NCI-H774 (cell line): ENCODE data around the gene HBQ1.
"Not testable (repeated sequence)": the region's sequence is repeated elsewhere in the genome, so short reads cannot be mapped to it uniquely, and the experiment has no call there.

Experiments used
- DNase-seq: peaks from one replicate; lab custom pipeline; 2025; lab: John Stamatoyannopoulos, UW

HBQ1 gene

DNA sequence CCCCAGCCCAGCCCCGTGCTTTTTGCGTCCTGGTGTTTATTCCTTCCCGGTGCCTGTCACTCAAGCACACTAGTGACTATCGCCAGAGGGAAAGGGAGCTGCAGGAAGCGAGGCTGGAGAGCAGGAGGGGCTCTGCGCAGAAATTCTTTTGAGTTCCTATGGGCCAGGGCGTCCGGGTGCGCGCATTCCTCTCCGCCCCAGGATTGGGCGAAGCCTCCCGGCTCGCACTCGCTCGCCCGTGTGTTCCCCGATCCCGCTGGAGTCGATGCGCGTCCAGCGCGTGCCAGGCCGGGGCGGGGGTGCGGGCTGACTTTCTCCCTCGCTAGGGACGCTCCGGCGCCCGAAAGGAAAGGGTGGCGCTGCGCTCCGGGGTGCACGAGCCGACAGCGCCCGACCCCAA is 4.3 kb upstream of the HBQ1 start:
- DNase-seq, result not testable (repeated sequence)

DNA sequence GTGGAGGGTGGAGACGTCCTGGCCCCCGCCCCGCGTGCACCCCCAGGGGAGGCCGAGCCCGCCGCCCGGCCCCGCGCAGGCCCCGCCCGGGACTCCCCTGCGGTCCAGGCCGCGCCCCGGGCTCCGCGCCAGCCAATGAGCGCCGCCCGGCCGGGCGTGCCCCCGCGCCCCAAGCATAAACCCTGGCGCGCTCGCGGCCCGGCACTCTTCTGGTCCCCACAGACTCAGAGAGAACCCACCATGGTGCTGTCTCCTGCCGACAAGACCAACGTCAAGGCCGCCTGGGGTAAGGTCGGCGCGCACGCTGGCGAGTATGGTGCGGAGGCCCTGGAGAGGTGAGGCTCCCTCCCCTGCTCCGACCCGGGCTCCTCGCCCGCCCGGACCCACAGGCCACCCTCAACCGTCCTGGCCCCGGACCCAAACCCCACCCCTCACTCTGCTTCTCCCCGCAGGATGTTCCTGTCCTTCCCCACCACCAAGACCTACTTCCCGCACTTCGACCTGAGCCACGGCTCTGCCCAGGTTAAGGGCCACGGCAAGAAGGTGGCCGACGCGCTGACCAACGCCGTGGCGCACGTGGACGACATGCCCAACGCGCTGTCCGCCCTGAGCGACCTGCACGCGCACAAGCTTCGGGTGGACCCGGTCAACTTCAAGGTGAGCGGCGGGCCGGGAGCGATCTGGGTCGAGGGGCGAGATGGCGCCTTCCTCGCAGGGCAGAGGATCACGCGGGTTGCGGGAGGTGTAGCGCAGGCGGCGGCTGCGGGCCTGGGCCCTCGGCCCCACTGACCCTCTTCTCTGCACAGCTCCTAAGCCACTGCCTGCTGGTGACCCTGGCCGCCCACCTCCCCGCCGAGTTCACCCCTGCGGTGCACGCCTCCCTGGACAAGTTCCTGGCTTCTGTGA is 3.5 kb upstream of the HBQ1 start, which contains the start of gene HBA1:
Gene HBA1 (plus strand): TSS at position 204 of the 906 bp plus-strand sequence. CDS start 37 bp downstream, at position 241.
- not testable (repeated sequence) for DNase-seq

DNA sequence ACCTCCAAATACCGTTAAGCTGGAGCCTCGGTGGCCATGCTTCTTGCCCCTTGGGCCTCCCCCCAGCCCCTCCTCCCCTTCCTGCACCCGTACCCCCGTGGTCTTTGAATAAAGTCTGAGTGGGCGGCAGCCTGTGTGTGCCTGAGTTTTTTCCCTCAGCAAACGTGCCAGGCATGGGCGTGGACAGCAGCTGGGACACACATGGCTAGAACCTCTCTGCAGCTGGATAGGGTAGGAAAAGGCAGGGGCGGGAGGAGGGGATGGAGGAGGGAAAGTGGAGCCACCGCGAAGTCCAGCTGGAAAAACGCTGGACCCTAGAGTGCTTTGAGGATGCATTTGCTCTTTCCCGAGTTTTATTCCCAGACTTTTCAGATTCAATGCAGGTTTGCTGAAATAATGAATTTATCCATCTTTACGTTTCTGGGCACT is 2.9 kb upstream of the HBQ1 start:
- DNase-seq, result no peak

DNA sequence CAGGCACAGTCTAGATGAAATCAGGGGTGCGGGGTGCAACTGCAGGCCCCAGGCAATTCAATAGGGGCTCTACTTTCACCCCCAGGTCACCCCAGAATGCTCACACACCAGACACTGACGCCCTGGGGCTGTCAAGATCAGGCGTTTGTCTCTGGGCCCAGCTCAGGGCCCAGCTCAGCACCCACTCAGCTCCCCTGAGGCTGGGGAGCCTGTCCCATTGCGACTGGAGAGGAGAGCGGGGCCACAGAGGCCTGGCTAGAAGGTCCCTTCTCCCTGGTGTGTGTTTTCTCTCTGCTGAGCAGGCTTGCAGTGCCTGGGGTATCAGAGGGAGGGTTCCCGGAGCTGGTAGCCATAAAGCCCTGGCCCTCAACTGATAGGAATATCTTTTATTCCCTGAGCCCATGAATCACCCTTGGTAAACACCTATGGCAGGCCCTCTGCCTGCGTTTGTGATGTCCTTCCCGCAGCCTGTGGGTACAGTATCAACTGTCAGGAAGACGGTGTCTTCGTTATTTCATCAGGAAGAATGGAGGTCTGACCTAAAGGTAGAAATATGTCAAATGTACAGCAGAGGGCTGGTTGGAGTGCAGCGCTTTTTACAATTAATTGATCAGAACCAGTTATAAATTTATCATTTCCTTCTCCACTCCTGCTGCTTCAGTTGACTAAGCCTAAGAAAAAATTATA is 2.1 kb upstream of the HBQ1 start:
- no peak for DNase-seq

DNA sequence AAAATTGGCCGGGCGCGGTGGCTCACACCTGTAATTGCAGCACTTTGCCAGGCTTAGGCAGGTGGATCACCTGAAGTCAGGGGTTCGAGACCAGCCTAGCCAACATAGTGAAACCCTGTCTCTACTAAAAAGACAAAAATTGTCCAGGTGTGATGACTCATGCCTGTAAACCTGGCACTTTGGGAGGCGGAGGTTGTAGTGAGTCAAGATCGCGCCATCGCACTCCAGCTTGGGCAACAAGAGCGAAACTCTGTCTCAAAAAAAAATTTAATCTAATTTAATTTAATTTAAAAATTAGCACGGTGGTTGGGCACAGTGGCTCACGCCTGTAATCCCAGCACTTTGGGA is 1.6 kb upstream of the HBQ1 start:
- no peak for DNase-seq

DNA sequence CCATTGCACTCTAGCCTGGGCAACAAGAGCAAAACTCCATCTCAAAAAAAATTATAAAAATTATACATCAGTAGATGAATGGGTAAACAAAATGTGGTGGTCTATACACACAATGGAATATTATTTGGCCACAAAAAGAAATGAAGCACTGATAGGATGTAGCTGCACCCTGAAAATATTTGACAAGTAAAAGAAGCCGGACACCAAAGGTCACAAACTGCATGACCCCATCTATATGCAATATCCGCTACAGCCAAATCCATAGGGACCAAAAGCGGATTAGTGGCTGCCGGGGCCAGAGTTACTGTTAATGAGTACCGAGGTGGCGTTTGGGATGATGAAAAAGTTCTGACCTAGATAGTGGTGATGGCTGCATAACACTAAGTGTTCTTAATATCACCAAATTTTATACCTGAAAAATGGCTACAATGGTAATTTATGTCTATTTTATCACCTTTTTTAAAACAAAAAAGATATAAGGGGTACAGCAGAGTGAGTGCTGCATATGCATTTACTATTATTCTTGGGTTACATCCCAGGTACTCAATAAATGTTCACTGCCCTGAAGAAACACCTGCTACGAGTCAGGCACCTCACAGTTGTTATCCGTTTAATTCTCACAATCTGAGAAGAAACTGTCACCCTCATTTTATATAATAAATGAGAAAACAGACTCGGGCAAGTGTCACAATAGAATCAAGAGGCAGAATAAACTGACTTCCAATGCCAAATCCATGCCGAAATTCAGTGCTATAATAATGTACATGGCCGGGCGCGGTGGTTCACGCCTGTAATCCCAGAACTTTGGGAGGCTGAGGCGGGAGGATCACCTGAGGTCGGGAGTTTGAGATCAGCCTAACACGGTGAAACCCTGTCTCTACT is 807 bp upstream of the HBQ1 start:
- no peak for DNase-seq

DNA sequence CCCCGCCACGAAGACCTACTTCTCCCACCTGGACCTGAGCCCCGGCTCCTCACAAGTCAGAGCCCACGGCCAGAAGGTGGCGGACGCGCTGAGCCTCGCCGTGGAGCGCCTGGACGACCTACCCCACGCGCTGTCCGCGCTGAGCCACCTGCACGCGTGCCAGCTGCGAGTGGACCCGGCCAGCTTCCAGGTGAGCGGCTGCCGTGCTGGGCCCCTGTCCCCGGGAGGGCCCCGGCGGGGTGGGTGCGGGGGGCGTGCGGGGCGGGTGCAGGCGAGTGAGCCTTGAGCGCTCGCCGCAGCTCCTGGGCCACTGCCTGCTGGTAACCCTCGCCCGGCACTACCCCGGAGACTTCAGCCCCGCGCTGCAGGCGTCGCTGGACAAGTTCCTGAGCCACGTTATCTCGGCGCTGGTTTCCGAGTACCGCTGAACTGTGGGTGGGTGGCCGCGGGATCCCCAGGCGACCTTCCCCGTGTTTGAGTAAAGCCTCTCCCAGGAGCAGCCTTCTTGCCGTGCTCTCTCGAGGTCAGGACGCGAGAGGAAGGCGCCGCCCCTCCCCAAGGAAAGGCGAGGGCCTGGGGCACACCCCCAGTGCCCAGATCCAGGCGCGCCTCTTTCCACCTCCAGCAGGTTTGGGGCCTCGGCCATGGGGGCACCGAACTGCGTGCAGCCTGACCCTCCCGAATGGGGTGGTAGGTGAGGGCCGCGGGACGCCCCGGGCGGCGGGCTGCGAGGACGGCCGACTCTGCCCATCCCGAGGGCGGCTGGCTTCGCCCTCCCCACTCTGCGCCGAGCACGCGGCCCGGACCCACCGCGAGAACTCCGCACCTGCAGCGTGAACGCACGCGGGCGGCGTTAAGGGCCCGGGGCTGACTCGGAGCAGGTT is 664 bp downstream of the HBQ1 start:
- DNase-seq, result peak; percentile 31

DNA sequence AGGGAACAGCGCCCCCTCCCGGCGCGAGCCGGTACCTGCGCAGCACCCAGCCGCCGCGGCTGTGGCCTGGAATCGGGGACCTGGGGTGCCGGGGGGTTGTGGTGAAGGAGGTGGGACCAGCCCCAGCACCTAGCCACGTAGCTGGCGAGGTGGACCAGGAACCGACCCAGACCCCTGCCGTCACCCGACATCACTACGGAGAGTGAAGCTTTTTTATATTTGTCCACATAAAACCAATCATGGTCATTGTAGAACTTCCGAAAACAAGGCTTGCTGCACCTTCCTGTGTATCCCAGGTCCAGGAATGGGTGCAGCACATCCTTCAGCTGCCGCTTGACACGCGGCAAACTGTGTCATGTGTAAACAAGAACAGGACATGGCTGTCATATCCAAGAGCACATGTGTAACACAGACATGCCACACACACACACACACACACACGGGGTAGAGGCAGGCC is 1.3 kb downstream of the HBQ1 start:
- no peak for DNase-seq

DNA sequence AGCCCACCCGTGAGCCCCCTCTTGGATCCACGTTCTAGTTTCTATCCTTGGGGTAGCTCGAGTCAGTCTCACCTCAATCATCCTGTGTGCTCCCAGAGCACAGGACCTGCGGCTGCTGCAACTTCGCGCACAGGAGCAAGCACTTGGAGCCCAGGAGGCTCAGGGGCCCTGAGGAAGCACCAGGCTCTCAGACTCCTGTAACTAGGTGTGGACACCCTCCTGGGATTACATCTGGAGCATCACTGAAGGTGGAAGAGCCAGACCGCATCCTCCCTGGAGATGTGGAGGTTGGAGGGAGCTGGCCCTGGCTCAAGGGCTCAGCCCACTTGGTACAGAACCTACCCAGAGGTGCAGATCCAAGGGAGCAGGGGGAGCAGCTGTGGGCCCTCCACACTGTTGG is 2.7 kb downstream of the HBQ1 start:
- DNase-seq, result no peak

DNA sequence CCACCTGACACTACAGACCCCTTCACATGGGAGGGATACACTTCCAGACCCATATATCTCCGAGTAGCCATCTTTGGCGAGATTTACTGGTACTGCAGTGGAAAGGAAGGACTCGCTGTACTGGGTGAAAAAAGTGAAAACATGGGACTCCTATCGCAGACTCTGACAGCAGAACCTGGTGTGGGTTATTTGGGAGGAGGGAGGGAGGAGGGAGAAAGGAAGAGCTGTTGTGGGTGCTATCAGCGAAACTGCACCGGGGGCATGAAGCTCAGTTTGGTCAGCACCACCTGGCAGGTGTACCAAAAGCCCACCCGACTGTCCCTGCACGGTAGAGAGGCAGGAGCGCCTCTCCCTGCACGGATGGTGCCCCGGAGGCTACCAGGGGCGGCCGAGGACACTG is 5.0 kb downstream of the HBQ1 start:
- no peak for DNase-seq

DNA sequence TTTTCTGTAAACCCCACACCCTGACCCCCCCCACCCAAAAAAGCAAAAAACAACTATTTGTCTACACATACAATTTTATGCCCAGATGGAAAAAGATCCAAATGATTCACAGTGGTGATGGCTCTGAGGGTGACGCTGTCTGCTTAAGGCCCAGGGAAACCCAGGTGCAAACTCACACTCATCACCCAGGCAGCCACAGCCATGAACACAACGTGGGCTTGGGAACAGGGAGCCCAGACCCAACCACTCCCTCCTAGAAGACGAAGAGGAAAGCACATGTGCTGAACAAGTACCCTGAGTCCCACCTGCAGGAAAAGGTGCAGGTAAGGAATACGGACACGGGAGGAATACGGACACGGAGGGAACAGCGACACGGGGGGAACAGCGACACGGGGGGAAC is 5.4 kb downstream of the HBQ1 start:
- DNase-seq, result no peak

DNA sequence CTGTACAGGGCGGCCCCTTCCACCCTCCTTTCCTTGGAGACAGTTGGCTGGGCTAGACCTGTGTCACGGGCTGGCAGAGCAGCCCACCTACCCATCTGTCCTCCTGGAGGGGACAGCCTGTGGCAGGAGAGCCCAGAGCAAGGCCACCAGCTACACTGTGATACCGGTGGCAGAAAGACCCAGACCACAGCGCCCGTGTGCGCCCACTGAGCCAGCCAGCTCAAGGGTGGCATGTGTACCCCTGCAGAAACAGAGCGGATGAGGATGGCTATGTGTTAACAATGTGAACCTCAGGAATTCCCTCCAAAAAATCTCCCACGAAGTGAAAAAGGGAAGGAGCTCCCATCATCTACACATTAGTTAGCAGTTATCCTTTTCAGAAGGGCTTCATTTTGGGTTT is 7.1 kb downstream of the HBQ1 start:
- no peak for DNase-seq

DNA sequence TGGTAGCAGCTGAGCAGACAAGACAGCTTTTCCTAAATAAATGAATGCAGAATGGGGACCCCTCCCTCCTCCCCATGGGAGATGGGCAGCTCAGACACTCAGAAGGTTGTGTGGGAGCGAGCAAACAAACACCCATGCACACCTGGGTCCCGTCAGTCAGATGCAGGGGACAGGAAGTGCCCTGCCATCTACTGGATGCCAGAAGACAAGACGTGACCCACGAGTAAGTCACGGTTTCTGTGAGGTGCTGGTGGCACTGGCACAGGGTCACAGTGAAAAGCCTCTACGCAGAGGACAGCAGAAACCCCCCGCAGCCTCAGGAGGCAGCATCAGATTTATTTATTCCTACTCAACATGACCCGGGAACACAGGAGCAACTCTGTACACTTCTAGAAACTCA is 8.4 kb downstream of the HBQ1 start:
- DNase-seq, result no peak

DNA sequence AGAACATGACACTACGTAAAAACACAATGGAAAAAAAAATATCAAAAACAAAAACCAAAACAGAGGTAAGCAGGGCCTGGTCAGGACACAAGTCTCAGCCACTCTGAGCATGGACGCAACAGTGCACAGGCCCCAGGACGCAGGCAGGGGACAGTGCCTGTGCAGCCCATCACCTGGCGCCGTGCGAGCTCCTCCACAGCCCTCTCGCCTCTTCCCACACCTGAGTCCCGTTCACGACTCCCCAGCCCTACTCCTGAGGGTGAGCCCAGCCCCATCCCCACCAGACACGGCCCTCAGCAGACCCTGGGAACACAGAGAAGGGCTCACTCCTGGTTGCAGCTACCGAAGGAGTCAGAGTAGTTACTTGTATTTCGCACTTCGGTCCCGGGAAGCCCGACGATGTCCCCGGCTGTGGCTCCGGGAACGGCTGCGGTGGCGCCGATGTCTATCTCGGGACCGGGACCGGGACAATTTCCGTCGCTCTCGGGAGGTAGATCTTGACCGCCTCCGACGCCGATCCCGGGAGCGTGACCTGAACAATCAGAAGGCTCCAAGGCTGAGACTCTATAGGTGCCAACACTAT is 9.4 kb downstream of the HBQ1 start:
- no peak for DNase-seq

DNA sequence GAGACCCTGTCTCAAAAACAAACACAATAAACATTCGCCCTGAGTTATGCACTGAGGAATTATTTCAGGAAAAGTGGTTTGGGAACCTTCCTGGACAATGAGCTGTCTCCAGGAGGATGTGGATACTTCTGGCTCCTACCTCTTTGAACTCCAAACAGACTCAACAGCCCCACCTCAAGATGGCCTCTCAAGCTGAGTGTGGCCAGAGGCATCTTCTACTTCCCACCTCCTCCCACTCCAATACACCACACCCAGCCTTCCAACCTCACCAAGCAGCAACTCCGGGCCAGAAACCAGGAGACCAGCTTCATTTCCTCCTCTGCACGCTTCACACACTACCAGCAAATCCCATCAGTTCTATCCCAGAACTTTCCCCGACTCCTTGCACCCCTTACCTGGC is 11.6 kb downstream of the HBQ1 start:
- DNase-seq, result no peak

DNA sequence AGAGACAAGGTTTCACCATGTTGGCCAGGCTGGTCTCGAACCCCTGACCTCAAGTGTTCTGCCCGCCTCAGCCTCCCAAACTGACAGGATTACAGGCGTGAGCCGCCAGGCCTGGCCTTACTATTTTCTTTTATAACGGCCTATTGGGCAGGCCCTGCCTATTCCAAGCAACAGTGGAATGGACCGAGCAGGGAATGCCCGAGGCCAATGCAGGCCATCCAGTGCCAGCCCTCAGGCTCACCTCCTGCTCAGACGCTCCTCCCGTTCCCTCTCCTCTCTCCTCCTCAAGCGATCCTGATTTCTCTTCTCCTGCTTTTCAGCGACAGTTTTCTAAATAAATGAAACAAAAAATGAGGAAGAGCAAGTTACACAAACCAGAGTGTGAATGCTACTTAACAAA is 12.4 kb downstream of the HBQ1 start:
- no peak for DNase-seq

DNA sequence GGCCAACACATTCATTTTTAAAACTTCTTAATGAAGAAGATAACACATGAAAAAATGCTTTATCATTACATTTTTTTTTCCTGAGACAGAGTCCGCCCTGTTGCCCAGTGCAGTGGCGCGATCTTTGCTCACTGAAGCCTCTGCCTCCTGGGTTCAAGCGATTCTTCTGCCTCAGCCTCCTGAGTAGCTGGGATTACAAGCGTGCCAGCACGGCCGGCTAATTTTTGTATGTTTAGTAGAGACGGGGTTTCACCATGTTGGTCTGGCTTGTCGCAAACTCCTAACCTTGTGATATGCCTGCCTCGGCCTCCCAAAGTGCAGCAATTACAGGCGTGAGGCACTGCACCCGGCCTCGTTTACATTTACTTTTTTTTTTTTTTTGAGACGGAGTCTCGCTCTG is 13.2 kb downstream of the HBQ1 start:
- DNase-seq, result no peak

DNA sequence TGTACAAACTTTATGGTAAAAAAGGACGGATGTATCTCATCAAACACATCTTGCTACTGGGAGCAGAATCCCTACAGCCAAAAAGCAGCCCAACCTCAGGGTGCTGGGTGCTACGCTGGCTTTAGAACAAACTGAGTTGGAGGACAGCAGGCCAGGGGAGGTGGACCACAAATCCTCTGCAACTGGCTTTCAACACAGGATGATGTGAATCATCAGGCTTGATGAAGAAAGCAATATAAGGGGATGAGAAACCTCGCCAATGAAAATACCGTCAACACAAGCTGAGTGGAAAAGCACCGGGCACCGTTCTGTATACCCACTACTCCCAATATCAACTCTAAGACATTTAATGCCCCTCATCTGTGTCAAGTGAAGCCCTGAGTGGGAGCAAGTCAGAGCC is 14.3 kb downstream of the HBQ1 start:
- DNase-seq, result no peak

DNA sequence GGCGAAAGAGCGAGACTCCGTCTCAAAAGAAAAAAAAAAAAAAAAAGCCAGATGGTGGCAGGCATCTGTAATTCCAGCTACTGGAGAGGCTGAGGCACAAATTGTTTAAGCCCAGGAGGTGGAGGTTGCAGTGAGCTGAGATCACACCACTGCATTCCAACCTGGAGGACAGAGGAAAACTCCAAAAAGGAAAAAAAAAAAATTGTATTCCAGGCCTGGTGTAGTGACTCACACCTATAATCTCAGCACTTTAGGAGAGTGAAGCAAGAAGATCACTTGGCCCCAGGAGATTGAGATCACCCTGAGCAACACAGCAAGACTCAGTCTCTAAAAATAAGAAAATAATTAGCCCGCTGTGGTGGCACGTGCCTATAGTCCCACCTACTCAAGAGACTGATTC is 20.1 kb downstream of the HBQ1 start:
- no peak for DNase-seq

DNA sequence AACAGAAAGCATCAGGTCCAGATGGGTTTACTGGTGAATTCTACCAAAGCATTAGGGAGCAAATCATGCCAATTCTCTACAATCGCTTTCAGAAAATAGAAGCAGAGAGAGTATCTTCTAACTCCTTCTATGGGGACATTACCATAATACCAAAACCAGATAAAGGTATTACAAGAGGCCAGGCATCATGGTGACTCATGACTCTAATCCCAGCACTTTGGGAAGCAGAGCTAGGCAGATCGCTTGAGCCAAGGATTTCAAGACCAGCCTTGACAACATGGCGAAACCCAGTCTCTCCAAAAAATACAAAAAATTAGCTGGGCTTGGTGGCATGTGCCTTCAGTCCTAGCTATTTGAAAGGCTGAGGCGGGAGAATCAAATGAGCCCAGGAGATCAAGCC is 23.0 kb downstream of the HBQ1 start:
- DNase-seq, result no peak

DNA sequence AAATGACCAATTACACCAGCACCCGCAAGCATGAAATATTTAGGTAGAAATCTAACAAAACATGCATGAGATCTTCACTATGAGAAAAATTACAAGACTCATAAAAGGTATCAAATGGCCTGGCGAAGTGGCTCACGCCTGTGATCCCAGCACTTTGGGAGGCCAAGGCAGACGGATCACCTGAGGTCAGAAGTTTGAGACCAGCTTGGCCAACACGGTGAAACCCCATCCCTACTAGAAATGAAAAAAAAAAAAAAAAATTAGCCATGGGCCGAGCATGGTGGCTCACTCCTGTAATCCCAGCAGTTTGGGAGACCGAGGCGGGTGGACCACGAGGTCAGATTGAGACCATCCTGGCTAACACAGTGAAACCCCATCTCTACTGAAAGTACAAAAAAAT is 23.8 kb downstream of the HBQ1 start:
- DNase-seq, result not testable (repeated sequence)
